ENCODE results near the gene DUSP18.
"Not testable (repeated sequence)": the region's sequence is repeated elsewhere in the genome, so short reads cannot be mapped to it uniquely, and the experiment has no call there.

GRCh38 chr22:30631469-30631868, 36.2 kb downstream of the DUSP18 start:
- not testable (repeated sequence) for TF ChIP-seq EZH2 (IDR thresholded peaks at IDR 0.05; ENCODE audit: insufficient read depth, poor library complexity, severe bottlenecking); EZH2phosphoT487 (IDR thresholded peaks at IDR 0.05; ENCODE audit: insufficient read depth, low read depth)
